ENCODE data around the gene MEI1.

The MEI1 gene

DNA sequence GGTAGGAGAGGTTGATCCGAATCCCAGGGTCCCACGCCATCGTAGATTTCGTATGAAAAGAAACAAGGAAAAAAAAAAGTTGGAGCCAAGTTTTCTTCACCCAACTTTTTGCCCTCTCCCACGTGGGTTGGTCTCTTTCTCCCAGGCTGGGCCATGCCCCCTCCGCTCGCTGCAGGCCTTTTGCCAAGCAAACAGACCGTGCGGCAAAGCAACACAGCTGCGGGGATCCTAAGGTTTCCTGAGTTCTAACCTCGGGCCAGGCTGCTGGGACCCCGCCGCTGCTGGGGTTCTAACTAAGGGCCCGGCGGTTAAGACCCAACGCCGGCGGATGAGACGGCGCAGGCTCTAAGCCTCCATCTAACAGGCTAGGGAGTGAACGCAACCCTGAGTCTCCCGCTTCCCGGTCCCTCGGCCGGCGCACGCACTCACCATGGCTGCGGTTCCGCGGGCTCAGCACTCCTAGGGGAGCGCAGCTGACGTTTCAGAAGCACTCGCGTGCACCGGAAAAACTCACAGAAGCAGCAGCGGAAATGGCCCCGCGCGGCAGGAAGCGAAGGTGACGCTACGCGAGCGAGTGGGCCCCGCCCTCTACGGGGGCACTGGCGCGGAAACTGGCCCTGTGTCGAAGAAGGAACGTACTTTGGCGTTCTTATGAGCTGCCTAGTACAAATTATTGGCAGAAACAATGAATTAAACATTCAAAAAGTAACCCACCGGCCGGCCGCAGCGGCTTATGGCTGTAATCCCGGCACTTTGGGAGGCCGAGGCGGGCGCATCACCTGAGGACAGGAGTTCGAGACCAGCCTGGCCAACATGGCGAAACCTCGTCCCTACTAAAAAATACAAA, 10.7 kb upstream of the MEI1 start, which contains the start of gene SNU13:
Gene SNU13, minus strand, starts transcription at position 503 of the 847 bp plus-strand sequence. Its CDS starts 71 bp downstream, at position 432.
- Mint-ChIP-seq H3K4me1 (peaks cover 39% of the 10 kb centered on the region), H3K9me3 (no peaks in the 10 kb centered on the region), H3K27ac (peak within 1 kb of the TSS; percentile 99), H3K36me3 (peaks cover 12% of the 10 kb centered on the region), H3K4me3 (peak within 1 kb of the TSS; percentile 96), H3K27me3 (no peaks in the 10 kb centered on the region)
- peak; percentile 96 for DNase-seq
- CTCF ChIA-PET, result interaction anchor here (0.6 to 4.0 kb wide), 4 partner anchors 9 to 252 kb away, joined by 3 to 25 read pairs (median 6); partner anchors contain the start of gene MEI1

DNA sequence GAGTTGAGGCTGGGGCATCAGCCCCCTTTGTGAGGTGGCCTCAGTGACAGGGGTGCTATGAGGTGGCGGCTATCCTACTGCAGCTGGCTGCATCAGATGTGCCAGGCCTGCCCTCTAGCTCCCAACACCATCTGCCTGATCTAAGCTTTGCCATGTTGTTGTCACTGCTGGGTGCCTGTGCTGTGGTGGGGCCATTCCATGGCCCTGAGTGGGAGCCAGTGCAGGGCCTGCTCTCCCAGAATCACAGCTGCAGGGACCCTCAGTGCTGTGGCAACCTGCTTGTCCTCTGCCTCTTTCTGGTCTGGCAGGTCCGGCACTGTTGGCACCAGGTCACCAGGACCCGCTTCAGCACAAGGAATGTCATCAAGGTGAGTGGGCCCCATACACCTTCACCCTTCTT, 8.8 kb upstream of the MEI1 start:
- H3K4me1 Mint-ChIP-seq, result peaks cover 37% of the 10 kb centered on the region
- DNase-seq, result no peak
- H3K9me3 Mint-ChIP-seq, result no peaks in the 10 kb centered on the region
- H3K27me3 Mint-ChIP-seq, result no peaks in the 10 kb centered on the region
- peak overlapping the region; percentile 96 for H3K4me3 Mint-ChIP-seq
- peak overlapping the region; percentile 99 for H3K27ac Mint-ChIP-seq
- CTCF ChIA-PET, result no interaction called here
- peaks cover 10% of the 10 kb centered on the region for H3K36me3 Mint-ChIP-seq

DNA sequence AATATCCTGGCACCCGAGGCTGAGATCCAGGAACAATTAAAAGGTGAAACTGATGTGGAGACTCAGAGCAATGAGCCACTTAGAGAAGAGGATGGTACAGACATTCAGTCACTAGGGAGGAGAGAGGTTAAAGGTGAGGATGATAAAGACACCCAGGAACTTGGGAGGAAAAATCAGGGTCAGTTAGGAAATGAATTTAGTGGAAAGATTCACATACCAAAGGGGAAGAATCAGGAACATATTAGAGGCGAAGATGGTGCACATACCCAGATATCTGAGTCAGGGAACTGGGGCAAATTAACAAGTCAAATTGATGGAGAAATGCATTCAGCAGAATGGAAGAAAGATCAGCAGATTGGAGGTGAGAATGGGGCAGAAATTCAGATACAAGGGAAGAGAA, 4.1 kb upstream of the MEI1 start:
- CTCF ChIA-PET, result no interaction called here
- H3K4me3 Mint-ChIP-seq, result no peak overlapping the region
- H3K27me3 Mint-ChIP-seq, result peaks cover 9% of the 10 kb centered on the region
- no peak overlapping the region for H3K27ac Mint-ChIP-seq
- H3K4me1 Mint-ChIP-seq, result peaks cover 21% of the 10 kb centered on the region
- H3K36me3 Mint-ChIP-seq, result peaks cover 3% of the 10 kb centered on the region
- no peaks in the 10 kb centered on the region for H3K9me3 Mint-ChIP-seq
- no peak for DNase-seq

DNA sequence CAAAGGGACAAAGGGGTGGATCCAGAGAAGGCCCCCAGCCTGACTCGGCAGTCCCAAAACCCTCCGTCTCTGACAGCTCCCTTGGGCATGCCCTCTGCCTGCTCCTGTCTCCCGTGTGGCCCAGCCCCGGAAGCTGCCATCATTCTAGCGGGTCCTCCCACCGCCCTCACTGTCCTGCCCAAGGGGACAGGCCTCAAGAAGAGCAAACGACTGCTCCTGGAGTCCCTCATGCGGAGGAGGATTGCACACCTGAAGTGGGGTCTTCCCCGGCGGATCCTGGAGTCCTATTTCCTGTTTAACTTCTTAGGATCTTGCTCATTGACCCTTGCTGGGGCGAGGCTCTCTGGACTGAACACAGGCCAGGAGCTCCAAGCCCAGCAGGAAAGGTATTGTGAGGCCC, 2.6 kb upstream of the MEI1 start:
- no peaks in the 10 kb centered on the region for H3K36me3 Mint-ChIP-seq
- no peak overlapping the region for H3K4me3 Mint-ChIP-seq

DNA sequence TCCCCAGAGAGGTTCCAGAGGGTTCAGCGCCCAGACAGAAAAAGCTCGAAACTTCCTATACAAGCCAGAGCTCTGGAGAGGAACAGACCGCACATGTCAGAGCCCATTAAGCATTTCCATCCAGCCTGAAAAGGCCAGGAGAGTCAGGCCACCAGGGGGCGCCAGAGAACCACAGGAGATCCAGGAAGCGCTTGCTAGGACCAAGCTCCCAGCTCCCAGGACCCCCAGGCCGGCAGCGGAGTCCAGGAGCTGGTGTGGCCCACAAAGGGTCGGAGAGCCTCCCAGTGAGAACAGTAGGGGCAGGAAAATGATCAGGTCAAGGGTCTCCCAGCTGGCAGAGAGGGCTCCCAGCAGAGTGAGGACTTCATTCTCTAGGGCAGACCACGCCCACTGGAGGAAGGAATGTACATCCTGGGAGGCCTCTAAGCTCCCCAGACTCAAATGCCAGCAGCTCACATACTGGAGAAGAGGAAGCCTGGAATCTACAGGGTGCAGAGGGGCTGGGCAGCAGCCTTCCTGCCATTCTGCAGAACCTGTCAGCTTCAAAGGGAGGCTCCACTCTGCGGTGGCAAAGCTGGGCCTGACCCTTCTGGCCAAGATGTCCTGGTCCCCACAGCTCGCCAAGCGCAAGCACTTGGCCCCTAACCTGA, 2.1 kb upstream of the MEI1 start:
- Mint-ChIP-seq H3K4me3 (peak overlapping the region; percentile 18), H3K27ac (peak overlapping the region; percentile 57), H3K4me1 (peaks cover 11% of the 10 kb centered on the region), H3K9me3 (no peaks in the 10 kb centered on the region), H3K27me3 (peaks cover 18% of the 10 kb centered on the region), H3K36me3 (no peaks in the 10 kb centered on the region)
- peak; percentile 95 for DNase-seq
- CTCF ChIA-PET, result interaction anchor here (0.6 to 3.9 kb wide), 41 partner anchors 8 to 696 kb away, joined by 3 to 45 read pairs (median 4); partner anchors contain the start of genes CCDC134, CENPM, PMM1 and SNU13

More for the DNA sequence above, 2.6 kb upstream of the MEI1 start:
- H3K4me1 Mint-ChIP-seq, result peaks cover 11% of the 10 kb centered on the region
- H3K27ac Mint-ChIP-seq, result no peak overlapping the region
- no peaks in the 10 kb centered on the region for H3K9me3 Mint-ChIP-seq
- CTCF ChIA-PET, result interaction anchor here (0.7 to 3.9 kb wide), 33 partner anchors 9 to 260 kb away, joined by 3 to 45 read pairs (median 5); partner anchors contain the start of genes CCDC134, CENPM, PMM1 and SNU13
- DNase-seq, result no peak
- peaks cover 18% of the 10 kb centered on the region for H3K27me3 Mint-ChIP-seq

DNA sequence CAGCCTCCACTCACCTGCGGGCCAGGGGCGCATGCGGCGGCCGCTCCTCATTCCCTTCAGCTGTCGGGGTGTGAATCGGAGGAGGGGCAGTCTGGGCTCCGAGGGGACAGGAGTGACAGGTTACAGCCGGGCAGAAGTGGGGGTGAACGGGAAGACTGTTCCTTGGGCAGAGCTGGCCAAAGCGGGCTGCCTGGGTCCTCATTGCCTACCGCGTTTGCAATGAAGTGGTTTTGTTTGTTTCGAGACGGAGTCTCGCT, 733 bp downstream of the MEI1 start:
- Mint-ChIP-seq H3K4me3 (no peak overlapping the region), H3K27me3 (peaks cover 27% of the 10 kb centered on the region), H3K9me3 (no peaks in the 10 kb centered on the region), H3K36me3 (no peaks in the 10 kb centered on the region), H3K4me1 (peaks cover 11% of the 10 kb centered on the region), H3K27ac (no peak overlapping the region)
- no peak for DNase-seq
- CTCF ChIA-PET, result interaction anchor here (2.1 kb wide), 1 partner anchor 243 kb away, joined by 7 read pairs; no protein-coding TSS in a partner anchor

DNA sequence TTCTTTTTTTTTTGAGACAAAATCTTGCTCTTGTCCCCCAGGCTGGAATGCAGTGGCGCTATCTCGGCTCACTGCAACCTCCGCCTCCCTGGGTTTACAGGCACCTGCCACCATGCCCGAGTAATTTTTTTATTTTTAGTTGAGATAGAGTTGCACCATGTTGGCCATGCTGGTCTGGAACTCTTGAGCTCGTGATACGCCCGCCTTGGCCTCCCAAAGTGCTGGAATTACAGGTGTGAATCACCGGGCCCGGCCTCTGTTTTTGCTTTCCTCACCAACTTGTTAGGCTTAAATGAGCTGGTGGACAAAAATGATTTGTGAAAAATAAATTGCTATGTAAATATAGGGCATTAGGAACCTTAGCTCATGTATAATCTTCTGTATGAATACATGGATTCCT, 3.5 kb downstream of the MEI1 start:
- Mint-ChIP-seq H3K4me3 (no peak overlapping the region), H3K36me3 (no peaks in the 10 kb centered on the region), H3K4me1 (peaks cover 5% of the 10 kb centered on the region), H3K9me3 (no peaks in the 10 kb centered on the region), H3K27me3 (peaks cover 38% of the 10 kb centered on the region), H3K27ac (no peak overlapping the region)
- no peak for DNase-seq
- CTCF ChIA-PET, result interaction anchor here (0.6 kb wide), 1 partner anchor 244 kb away, joined by 3 read pairs; no protein-coding TSS in a partner anchor

DNA sequence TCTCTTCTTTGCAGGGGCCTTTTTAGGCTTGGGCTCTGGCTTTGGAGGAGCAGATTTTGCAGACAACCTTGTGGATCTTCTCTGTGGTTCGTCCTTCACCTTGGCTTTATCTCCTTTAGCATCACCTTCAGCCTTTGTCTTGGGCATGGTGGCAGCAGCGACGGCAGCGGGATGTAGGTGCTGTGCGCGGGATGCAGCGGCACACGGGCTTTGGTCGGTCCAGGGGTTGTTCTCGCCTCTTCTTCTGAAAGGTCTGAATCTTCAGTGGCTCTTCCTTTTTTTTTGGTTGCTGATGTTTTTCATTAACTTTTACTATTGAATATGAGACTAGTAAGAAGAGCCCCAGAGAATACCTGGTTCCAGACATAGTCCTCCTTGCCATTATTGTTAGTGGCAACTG, 10.0 kb downstream of the MEI1 start:
- CTCF ChIA-PET, result interaction anchor here (1.9 kb wide), 1 partner anchor 13 kb away, joined by 9 read pairs; no protein-coding TSS in a partner anchor
- no peak for DNase-seq
- H3K27me3 Mint-ChIP-seq, result peaks cover 46% of the 10 kb centered on the region

DNA sequence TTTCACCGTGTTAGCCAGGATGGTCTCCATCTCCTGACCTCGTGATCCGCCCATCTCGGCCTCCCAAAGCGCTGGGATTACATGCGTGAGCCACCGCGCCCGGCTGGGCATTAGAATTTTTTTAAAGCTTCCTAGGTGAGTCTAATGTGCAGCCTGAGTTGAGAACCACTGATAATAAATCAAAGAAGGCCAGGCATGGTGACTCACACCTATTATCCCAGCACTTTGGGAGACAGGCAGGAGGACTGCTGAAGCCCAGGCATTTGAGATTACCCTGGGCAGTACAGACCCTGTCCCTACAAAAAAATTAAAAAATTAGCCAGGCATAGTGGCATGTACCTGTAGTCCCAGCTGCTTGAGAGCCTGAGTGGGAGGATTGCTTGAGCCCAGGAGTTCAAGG, 13.7 kb downstream of the MEI1 start:
- CTCF ChIA-PET, result interaction anchor here (0.6 kb wide), 2 partner anchors 36 to 1519 kb away, joined by 3 read pairs; no protein-coding TSS in a partner anchor
- Mint-ChIP-seq H3K4me3 (no peak overlapping the region), H3K27me3 (peaks cover 45% of the 10 kb centered on the region), H3K36me3 (no peaks in the 10 kb centered on the region), H3K4me1 (no peaks in the 10 kb centered on the region), H3K9me3 (no peaks in the 10 kb centered on the region), H3K27ac (no peak overlapping the region)
- DNase-seq, result no peak

More for the DNA sequence above, 10.0 kb downstream of the MEI1 start:
- no peak overlapping the region for H3K27ac Mint-ChIP-seq
- no peaks in the 10 kb centered on the region for H3K36me3 Mint-ChIP-seq
- H3K4me1 Mint-ChIP-seq, result no peaks in the 10 kb centered on the region
- H3K9me3 Mint-ChIP-seq, result no peaks in the 10 kb centered on the region
- no peak overlapping the region for H3K4me3 Mint-ChIP-seq

DNA sequence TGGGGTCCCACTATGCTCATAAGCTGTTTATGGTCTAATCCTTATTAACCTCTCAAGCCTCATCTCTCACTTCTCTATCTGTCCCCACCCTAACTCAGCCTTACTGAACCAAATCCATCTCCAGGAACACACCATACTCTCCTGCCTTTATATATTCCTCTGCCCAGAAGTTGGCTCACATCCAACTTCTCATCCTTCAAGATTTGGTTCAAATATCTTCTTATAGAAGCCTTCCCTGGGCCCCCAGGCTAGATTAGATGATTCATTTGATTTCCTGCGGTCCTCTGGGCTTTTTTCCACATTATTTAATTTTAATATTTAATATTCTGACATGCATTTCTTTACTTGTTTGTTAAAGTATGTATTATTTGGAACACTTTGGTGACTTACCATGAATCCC, 23.2 kb downstream of the MEI1 start:
- Mint-ChIP-seq H3K27me3 (peaks cover 30% of the 10 kb centered on the region), H3K4me1 (no peaks in the 10 kb centered on the region), H3K4me3 (no peak overlapping the region), H3K27ac (no peak overlapping the region), H3K36me3 (no peaks in the 10 kb centered on the region), H3K9me3 (no peaks in the 10 kb centered on the region)
- no peak for DNase-seq
- CTCF ChIA-PET, result interaction anchor here (0.6 to 3.5 kb wide), 3 partner anchors 26 to 1294 kb away, joined by 3 to 13 read pairs (median 3); no protein-coding TSS in a partner anchor

DNA sequence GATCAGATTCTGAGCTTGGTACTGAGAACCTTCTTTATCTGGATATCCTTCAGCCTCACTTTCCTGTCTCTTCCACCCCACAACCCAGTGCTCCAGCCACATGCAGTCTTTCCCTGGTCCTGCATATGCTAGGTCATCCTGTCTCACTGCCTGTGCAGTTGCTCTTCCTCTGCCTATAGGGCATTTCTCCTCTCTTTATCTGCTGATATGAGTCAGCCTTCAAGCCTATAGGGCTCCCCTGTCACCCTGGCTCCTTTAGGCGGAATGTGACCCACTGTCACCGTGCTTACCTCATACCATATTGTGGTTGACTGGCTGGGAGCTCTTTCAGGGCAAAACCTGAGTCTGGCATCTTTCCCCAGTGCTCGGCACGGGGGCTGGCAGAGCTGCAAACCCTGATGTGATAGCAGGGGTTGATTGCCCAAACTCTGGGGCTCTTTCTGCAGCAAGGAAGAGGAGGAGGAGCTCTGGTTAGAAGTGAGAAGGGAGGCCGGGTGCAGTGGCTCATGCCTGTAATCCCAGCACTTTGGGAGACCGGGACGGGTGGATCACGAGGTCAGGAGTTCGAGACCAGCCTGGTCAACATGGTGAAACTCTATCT, 26.3 kb downstream of the MEI1 start:
- CTCF ChIA-PET, result interaction anchor here (0.7 to 1.3 kb wide), 3 partner anchors 11 to 37 kb away, joined by 4 read pairs; no protein-coding TSS in a partner anchor
- Mint-ChIP-seq H3K27me3 (peaks cover 23% of the 10 kb centered on the region), H3K4me3 (no peak overlapping the region), H3K4me1 (no peaks in the 10 kb centered on the region), H3K36me3 (no peaks in the 10 kb centered on the region), H3K9me3 (no peaks in the 10 kb centered on the region), H3K27ac (no peak overlapping the region)
- DNase-seq, result no peak

DNA sequence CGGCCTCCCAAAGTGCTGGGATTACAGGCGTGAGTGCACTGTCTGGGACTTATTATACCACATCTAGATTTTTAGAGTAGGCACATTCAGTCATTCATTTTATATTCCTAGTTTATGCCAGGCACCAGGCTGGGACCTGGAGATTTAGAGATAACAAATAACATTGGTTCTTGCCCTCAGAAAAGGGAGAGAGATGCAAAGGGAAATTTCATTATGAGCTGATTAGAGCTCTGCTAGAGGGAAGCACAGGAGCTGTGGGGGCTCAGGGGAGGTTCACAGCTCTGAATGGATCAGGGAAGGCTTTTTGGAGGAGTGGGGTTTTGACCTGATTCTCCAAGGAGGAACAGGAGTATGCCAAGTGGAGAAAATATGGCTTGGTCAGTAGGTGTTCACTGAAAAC, 32.3 kb downstream of the MEI1 start:
- peaks cover 27% of the 10 kb centered on the region for H3K27me3 Mint-ChIP-seq
- CTCF ChIA-PET, result interaction anchor here (1.4 kb wide), 1 partner anchor 15 kb away, joined by 4 read pairs; no protein-coding TSS in a partner anchor
- no peaks in the 10 kb centered on the region for H3K9me3 Mint-ChIP-seq
- no peak overlapping the region for H3K27ac Mint-ChIP-seq
- no peaks in the 10 kb centered on the region for H3K36me3 Mint-ChIP-seq
- H3K4me3 Mint-ChIP-seq, result no peak overlapping the region
- no peak for DNase-seq
- H3K4me1 Mint-ChIP-seq, result no peaks in the 10 kb centered on the region

DNA sequence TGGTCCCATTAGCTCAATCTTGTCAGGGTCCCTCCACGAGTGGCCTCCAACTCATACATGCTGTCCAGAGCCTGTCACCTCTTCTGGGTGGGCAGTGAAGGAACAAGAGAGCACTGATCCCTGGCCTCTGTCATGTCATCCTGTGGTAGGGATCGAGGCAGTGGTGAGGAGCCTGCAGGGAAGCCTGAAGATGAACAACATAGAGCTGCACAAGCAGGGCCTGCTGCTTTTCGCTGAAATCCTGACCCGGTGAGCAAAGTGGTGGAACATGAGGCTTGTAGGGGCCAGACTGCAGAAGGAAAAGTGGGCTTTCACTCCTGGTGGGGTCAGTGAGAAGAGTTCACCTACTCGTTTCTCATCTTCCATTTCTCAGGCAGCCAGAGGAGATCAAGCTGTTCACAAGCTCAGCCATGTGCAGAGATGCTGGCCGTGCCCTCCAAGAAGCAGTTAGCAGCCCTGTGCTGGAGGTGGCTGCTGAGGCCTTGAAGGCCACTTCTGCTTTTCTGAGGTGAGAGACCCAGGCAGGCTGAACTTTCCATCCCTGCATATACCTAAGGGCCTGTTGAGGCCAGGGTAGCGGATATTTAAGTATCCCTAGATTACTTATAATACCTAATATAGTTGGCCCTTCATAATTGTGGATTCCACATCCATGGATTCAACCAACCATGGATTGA, 32.9 kb downstream of the MEI1 start:
- Mint-ChIP-seq H3K27me3 (peaks cover 27% of the 10 kb centered on the region), H3K4me3 (no peak overlapping the region), H3K36me3 (no peaks in the 10 kb centered on the region), H3K27ac (no peak overlapping the region), H3K4me1 (no peaks in the 10 kb centered on the region), H3K9me3 (no peaks in the 10 kb centered on the region)
- CTCF ChIA-PET, result interaction anchor here (1.4 kb wide), 1 partner anchor 15 kb away, joined by 4 read pairs; no protein-coding TSS in a partner anchor
- DNase-seq, result no peak

All from activated naive CD4-positive, alpha-beta T cell treated with anti-CD3 and anti-CD28 coated beads, Interleukin-2, amount 10 ng/mL, durations not matched to agents 7 days and 5 days (primary cell).